ENCODE data around the gene NR5A1.

The NR5A1 gene

GRCh38 chr9:124450931-124451661 is 56.1 kb downstream of the NR5A1 start:
- no peak overlapping the region for H3K27ac ChIP-seq
- H3K27me3 ChIP-seq (replicated peaks): peaks cover 32% of the 10 kb centered on the region
- no peak for TF ChIP-seq CTCF (IDR thresholded peaks at IDR 0.05; ENCODE audit: low read depth, low read length, missing control alignments)
- DNase-seq: no peak
- in situ Hi-C loops (cut with HindIII; ENCODE audit: low pct_ligation_motif_present, low sequenced_read_pairs): no loop called here
- no peak overlapping the region for H3K4me3 ChIP-seq (ENCODE audit: low read depth, low read length)
- H3K36me3 ChIP-seq (replicated peaks): no peaks in the 10 kb centered on the region

DNA sequence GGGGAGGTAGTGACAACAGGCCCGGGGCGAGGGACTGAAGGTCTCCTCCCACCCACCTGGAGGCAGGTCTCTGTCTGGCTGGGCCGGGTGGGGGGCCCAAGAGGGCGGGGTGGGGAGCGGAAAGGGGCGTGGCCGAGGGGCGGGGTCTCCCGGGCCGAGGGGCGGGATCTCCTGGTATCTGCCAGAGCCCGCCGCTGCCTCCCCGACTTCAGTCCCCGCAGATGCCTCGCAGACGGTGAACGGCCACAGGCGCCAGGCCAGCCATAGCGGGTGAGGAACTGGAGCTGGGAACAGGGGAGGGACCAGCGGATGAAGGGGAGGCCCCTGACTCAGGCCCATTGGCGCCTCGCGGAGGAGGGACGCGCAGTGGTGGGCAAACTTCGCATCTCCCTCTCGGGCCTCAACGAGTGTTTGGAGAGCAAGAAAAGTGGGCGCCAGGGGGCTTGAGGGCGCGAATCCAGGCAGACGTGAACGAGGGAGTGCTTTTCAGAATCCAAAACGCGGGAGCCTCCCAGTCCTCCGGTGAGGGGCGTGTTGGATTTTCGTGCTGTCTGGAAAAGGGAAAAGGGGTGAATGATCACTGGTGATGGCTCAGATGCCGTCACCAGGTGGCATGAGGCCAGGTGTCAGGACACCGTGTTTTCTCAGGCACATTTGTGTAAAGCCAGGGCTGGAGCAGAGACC is 56.8 kb downstream of the NR5A1 start, which contains the start of gene ADGRD2:
Gene ADGRD2, plus strand, starts transcription at position 211 of the 684 bp plus-strand sequence. CDS start 1,216 bp downstream, outside the sequence.
- TF ChIP-seq CTCF (IDR thresholded peaks at IDR 0.05; ENCODE audit: low read depth, low read length, missing control alignments): no peak
- in situ Hi-C loops (cut with HindIII; ENCODE audit: low pct_ligation_motif_present, low sequenced_read_pairs): no loop called here
- H3K36me3 ChIP-seq (replicated peaks): no peaks in the 10 kb centered on the region
- H3K27me3 ChIP-seq (replicated peaks): peaks cover 32% of the 10 kb centered on the region
- no peak within 1 kb of the TSS for H3K27ac ChIP-seq
- peak within 1 kb of the TSS; percentile 26 for H3K4me3 ChIP-seq (ENCODE audit: low read depth, low read length)
- peak; percentile 5 for DNase-seq

DNA sequence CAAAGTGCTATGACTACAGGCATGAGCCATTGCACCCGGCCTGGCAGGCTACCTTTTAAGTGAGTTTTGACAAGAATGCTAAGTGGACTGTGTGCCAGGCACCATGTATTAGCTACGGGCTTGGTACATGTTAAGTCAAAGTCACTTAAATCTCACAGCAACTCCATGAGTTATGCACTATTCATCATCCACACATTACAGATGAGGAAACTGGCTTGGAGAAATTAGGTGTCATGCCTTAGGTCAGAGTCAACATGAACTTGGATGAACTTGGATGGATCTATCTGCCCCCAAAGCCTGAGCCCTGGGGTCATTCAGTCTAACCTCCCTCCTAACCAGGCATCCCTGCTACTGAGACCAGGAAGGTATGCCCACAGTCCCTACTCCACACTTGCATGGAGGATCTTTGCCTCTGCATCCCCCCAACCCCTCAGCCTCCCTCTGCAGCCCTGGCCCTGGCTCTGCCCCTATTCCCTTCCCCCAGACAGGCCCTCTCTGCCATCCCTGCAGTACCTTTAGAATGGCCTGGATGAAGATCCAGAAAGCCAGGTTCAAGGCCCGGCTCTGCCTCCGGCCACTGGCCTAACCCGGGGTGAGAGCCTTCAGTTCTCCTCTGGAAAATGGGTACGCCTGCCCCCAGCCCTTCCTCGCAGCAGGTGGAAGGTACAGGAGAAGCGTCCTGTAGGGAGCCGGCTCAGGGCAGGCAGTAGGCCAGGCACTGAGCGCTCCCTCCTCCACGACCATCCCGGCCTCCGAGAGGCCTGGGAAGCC is 57.6 kb downstream of the NR5A1 start:
- Histone ChIP-seq H3K4me3 (ENCODE audit: low read depth, low read length) (no peak overlapping the region), H3K27me3 (replicated peaks) (peaks cover 32% of the 10 kb centered on the region), H3K36me3 (replicated peaks) (no peaks in the 10 kb centered on the region), H3K27ac (no peak overlapping the region)
- DNase-seq: no peak
- no peak for TF ChIP-seq CTCF (IDR thresholded peaks at IDR 0.05; ENCODE audit: low read depth, low read length, missing control alignments)
- in situ Hi-C loops (cut with HindIII; ENCODE audit: low pct_ligation_motif_present, low sequenced_read_pairs): no loop called here

DNA sequence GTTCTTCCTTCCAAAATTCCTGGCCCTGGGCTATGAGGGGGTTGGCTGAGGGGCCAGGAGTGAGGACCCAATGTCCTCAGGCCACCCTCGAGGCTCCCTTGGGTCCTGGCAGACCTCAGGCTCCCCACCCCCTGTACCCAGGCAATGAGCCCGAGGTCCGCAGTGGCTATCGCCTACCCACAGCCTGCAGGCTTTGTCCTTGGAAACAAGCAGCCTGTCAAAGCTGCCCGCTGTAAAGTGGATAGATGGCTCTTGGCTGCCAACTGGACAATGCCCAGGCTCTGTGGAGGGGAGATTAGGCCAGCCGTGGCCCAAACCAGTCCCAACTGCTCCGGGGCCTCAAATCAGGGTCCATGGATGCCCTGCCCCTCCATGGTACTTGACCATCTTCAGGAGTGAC is 59.2 kb downstream of the NR5A1 start:
- in situ Hi-C loops (cut with HindIII; ENCODE audit: low pct_ligation_motif_present, low sequenced_read_pairs): no loop called here
- Histone ChIP-seq H3K27me3 (replicated peaks) (peaks cover 24% of the 10 kb centered on the region), H3K4me3 (ENCODE audit: low read depth, low read length) (no peak overlapping the region), H3K36me3 (replicated peaks) (no peaks in the 10 kb centered on the region), H3K27ac (no peak overlapping the region)
- no peak for DNase-seq
- TF ChIP-seq CTCF (IDR thresholded peaks at IDR 0.05; ENCODE audit: low read depth, low read length, missing control alignments): no peak

DNA sequence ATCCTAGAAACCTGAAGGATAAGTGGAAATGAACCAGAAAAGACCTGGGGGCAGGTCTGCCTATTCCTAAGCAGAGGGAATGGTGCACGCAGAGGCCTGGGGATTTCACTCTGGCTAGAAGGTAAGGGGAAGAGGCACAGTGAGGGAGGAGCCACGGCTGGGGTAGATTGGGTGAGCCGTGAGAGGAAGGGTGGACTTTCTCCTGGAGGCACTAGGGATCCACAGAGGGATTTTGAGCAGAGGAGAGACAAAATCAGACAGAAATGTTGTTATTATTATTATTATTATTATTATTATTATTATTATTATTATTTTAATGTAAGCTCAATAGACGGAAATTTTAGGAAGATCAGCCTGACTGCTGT is 59.9 kb downstream of the NR5A1 start:
- Histone ChIP-seq H3K4me3 (ENCODE audit: low read depth, low read length) (no peak overlapping the region), H3K36me3 (replicated peaks) (no peaks in the 10 kb centered on the region), H3K27me3 (replicated peaks) (peaks cover 16% of the 10 kb centered on the region), H3K27ac (no peak overlapping the region)
- in situ Hi-C loops (cut with HindIII; ENCODE audit: low pct_ligation_motif_present, low sequenced_read_pairs): no loop called here
- no peak for TF ChIP-seq CTCF (IDR thresholded peaks at IDR 0.05; ENCODE audit: low read depth, low read length, missing control alignments)
- DNase-seq: no peak
